KMS-11 (cell line): Measurements from ENCODE around the gene CDK2.

Experiments used
- H2AFZ ChIP-seq: fragments of 200-600 bp; sonication (generic); 2 replicates; pipeline ENCODE4 v1.6.1; 2016; ENCODE audit warnings: antibody characterized with exemption, mixed run types, low read depth
- H3K27ac ChIP-seq: fragments of 200-600 bp; sonication (generic); 2 replicates; pipeline ENCODE4 v1.6.1; 2016; ENCODE audit warnings: mild to moderate bottlenecking, mixed run types
- H3K27me3 ChIP-seq: fragments of 200-600 bp; sonication (generic); 2 replicates; pipeline ENCODE4 v1.6.1; 2017; ENCODE audit warnings: mild to moderate bottlenecking, low read depth, mixed run types, moderate library complexity; ENCODE audit not compliant: insufficient read depth
- H3K36me3 ChIP-seq: fragments of 200-600 bp; sonication (generic); 2 replicates; pipeline ENCODE4 v1.6.1; 2017; ENCODE audit warnings: mild to moderate bottlenecking, mixed run types; ENCODE audit not compliant: insufficient read depth
- H3K4me1 ChIP-seq: fragments of 200-600 bp; sonication (generic); 2 replicates; pipeline ENCODE4 v1.6.1; 2016; ENCODE audit warnings: mild to moderate bottlenecking, low read depth, mixed run types; ENCODE audit not compliant: poor library complexity, severe bottlenecking
- H3K4me2 ChIP-seq: fragments of 200-600 bp; sonication (generic); 2 replicates; pipeline ENCODE4 v1.7.0; 2016; ENCODE audit warnings: mild to moderate bottlenecking, mixed run types
- H3K4me3 ChIP-seq: fragments of 200-600 bp; sonication (generic); IDR thresholded peaks from 2 replicates; pipeline ENCODE4 v1.6.1; 2017; ENCODE audit warnings: low read depth, low read length, mixed read lengths; ENCODE audit not compliant: insufficient read depth
- H3K79me2 ChIP-seq: fragments of 200-600 bp; sonication (generic); 2 replicates; pipeline ENCODE4 v1.6.1; 2016; ENCODE audit warnings: low read depth, mixed run types; ENCODE audit not compliant: insufficient read depth
- H3K9ac ChIP-seq: fragments of 200-600 bp; sonication (generic); 2 replicates; pipeline ENCODE4 v1.6.1; 2016; ENCODE audit warnings: mild to moderate bottlenecking, mixed run types
- H4K20me1 ChIP-seq: fragments of 200-600 bp; sonication (generic); 2 replicates; pipeline ENCODE4 v1.6.1; 2016; ENCODE audit warnings: mild to moderate bottlenecking, mixed run types; ENCODE audit not compliant: insufficient read depth
- TF ChIP-seq, protein P1 (sequence below): fragments of 200-600 bp; sonication (generic); conservative IDR thresholded peaks from 2 replicates; pipeline ENCODE4 v1.6.1; 2017; ENCODE audit warnings: low read depth, mild to moderate bottlenecking, antibody characterized with exemption, low read length, moderate library complexity, mixed read lengths

The CDK2 gene

DNA sequence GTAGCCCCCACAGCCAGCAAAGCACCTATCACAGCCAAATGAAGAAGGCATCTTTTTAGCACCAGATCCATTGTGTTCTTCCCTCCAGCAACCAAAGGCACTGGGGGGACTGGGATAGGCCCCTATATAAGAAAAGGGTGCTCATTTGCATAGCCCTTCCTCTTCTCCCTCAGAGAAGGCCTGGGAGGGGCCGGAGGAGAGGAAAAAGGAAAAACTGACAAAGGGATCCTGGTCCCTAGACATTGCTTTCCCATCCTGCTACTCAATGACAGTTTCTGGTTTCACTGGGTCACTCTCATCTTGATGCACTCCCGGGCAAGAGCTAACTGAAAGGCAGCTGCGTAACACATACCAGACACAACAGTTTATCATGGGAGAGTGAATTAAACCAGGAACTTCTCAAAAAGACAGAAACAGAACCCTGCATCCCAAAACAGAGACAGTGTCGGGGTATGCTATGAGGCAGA is 656 bp upstream of the CDK2 start, which contains the start of gene PMEL:
TSS of gene PMEL (minus strand) at position 102 of the 467 bp plus-strand sequence. CDS start at position 71, 31 bp downstream.
- H3K36me3 ChIP-seq: no peaks in the 10 kb centered on the region
- peak within 1 kb of the TSS; percentile 82 for H3K4me2 ChIP-seq
- peak within 1 kb of the TSS; percentile 24; the same call in 1 of the 2 replicates for H3K27ac ChIP-seq
- TF ChIP-seq, protein P1, sequence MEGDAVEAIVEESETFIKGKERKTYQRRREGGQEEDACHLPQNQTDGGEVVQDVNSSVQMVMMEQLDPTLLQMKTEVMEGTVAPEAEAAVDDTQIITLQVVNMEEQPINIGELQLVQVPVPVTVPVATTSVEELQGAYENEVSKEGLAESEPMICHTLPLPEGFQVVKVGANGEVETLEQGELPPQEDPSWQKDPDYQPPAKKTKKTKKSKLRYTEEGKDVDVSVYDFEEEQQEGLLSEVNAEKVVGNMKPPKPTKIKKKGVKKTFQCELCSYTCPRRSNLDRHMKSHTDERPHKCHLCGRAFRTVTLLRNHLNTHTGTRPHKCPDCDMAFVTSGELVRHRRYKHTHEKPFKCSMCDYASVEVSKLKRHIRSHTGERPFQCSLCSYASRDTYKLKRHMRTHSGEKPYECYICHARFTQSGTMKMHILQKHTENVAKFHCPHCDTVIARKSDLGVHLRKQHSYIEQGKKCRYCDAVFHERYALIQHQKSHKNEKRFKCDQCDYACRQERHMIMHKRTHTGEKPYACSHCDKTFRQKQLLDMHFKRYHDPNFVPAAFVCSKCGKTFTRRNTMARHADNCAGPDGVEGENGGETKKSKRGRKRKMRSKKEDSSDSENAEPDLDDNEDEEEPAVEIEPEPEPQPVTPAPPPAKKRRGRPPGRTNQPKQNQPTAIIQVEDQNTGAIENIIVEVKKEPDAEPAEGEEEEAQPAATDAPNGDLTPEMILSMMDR: no peak
- H4K20me1 ChIP-seq: no peaks in the 10 kb centered on the region
- no peaks in the 10 kb centered on the region for H3K27me3 ChIP-seq
- H3K4me3 ChIP-seq: peak within 1 kb of the TSS; percentile 67
- H3K4me1 ChIP-seq: peaks cover 20% of the 10 kb centered on the region
- H3K9ac ChIP-seq: peak within 1 kb of the TSS; percentile 70
- peaks cover 17% of the 10 kb centered on the region for H3K79me2 ChIP-seq
- peak within 1 kb of the TSS; percentile 97 for H2AFZ ChIP-seq

DNA sequence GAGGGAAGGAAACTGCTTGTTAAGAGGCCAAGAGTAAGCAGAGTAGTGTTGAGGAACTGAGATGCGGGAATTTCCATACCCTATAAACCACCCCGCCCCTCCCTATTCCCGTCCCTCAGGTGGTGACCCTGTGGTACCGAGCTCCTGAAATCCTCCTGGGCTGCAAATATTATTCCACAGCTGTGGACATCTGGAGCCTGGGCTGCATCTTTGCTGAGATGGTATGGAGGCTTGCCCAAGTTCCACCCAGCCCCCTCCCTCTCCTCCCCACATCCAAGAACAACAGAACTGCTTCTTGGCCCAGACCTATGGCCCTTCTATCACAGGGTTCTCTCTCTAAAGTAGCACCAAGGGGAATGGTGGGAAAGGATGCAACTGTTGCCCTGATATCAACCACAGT is 2.7 kb downstream of the CDK2 start:
- Histone ChIP-seq H3K27ac (no peak overlapping the region), H3K36me3 (no peaks in the 10 kb centered on the region), H3K27me3 (no peaks in the 10 kb centered on the region), H3K79me2 (peaks cover 20% of the 10 kb centered on the region), H3K4me2 (no peak overlapping the region), H2AFZ (no peak overlapping the region), H3K4me3 (no peak overlapping the region), H3K9ac (no peak overlapping the region), H3K4me1 (peaks cover 31% of the 10 kb centered on the region), H4K20me1 (no peaks in the 10 kb centered on the region)
- TF ChIP-seq, protein P1: no peak

DNA sequence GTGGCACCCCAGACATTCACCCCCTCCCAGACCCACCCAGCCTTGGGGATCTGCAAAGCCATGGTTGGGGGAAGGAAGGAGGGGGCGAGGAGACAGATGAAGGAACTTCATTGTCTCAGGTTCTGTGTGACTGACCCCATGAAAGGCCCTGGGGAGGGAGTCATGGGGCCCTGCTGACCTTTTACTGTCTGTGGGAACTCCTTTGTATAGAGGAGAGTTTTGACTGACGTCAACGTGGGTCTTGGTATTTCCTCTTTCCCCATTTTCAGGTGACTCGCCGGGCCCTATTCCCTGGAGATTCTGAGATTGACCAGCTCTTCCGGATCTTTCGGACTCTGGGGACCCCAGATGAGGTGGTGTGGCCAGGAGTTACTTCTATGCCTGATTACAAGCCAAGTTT is 4.1 kb downstream of the CDK2 start:
- H3K4me2 ChIP-seq: no peak overlapping the region
- TF ChIP-seq, protein P1: no peak
- no peak overlapping the region for H3K27ac ChIP-seq
- peaks cover 38% of the 10 kb centered on the region for H3K4me1 ChIP-seq
- no peaks in the 10 kb centered on the region for H3K27me3 ChIP-seq
- no peak overlapping the region for H3K9ac ChIP-seq
- H4K20me1 ChIP-seq: no peaks in the 10 kb centered on the region
- no peak overlapping the region for H2AFZ ChIP-seq
- peaks cover 34% of the 10 kb centered on the region for H3K79me2 ChIP-seq
- no peak overlapping the region for H3K4me3 ChIP-seq
- H3K36me3 ChIP-seq: no peaks in the 10 kb centered on the region

DNA sequence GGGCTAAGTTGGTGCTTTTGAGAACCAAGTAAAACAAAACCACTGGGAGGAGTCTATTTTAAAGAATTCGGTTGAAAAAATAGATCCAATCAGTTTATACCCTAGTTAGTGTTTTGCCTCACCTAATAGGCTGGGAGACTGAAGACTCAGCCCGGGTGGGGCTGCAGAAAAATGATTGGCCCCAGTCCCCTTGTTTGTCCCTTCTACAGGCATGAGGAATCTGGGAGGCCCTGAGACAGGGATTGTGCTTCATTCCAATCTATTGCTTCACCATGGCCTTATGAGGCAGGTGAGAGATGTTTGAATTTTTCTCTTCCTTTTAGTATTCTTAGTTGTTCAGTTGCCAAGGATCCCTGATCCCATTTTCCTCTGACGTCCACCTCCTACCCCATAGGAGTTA is 5.4 kb downstream of the CDK2 start:
- Histone ChIP-seq H2AFZ (no peak overlapping the region), H3K79me2 (peaks cover 44% of the 10 kb centered on the region), H3K4me3 (no peak overlapping the region), H3K27me3 (no peaks in the 10 kb centered on the region), H3K4me2 (peak overlapping the region; percentile 66; the same call in 1 of the 2 replicates), H3K36me3 (no peaks in the 10 kb centered on the region), H3K9ac (no peak overlapping the region), H3K4me1 (peaks cover 32% of the 10 kb centered on the region), H4K20me1 (no peaks in the 10 kb centered on the region), H3K27ac (peak overlapping the region; percentile 35; the same call in 1 of the 2 replicates)
- TF ChIP-seq, protein P1: no peak
